Fibroblast of lung (primary cell): ENCODE data around the gene SH2B3. TPM values are rescaled to one million over a fixed set of nuclear protein-coding genes. Genes with fewer than 3 reads are reported as not detected.

ENCODE experiments used
- DNase-seq, 2 donors: peaks; one replicate each; pipeline versions ENCODE4 v3.0.0 to v3.0.0-alpha.2; 2010; ENCODE audit warnings: low read depth in 2 of 2
- H2AFZ ChIP-seq: 2 replicates; pipeline ENCODE4 v1.5.1; 2012; ENCODE audit warnings: low read length, control low read depth, inconsistent platforms
- H3K27ac ChIP-seq: 2 replicates; pipeline ENCODE4 v1.5.1; 2011; ENCODE audit warnings: low read length, control low read depth; ENCODE audit not compliant: insufficient read depth
- H3K27me3 ChIP-seq: 2 replicates; pipeline ENCODE4 v1.5.1; 2011; ENCODE audit warnings: mild to moderate bottlenecking, low read length; ENCODE audit not compliant: control insufficient read depth, insufficient read depth
- H3K36me3 ChIP-seq: 2 replicates; pipeline ENCODE4 v1.5.1; 2011; ENCODE audit warnings: low read length; ENCODE audit not compliant: control insufficient read depth, insufficient read depth
- H3K4me1 ChIP-seq: 2 replicates; pipeline ENCODE4 v1.5.1; 2011; ENCODE audit warnings: low read length; ENCODE audit not compliant: control insufficient read depth, insufficient read depth; ENCODE audit errors: extremely low read depth
- H3K4me2 ChIP-seq: 2 replicates; pipeline ENCODE4 v1.5.1; 2011; ENCODE audit warnings: low read length, control low read depth; ENCODE audit not compliant: insufficient read depth; ENCODE audit errors: extremely low read depth
- H3K4me3 ChIP-seq, 4 experiments: fragments of 200-600 bp in 1 of 4; sonication (generic) in 1 of 4; replicated peaks in 1 of 4; 2 replicates each; pipeline ENCODE4 v1.5.1; 2011 to 2016; ENCODE audit warnings: low read length in 4 of 4, low read depth in 3 of 4, mild to moderate bottlenecking in 3 of 4, control low read depth in 2 of 4, inconsistent platforms in 1 of 4, mixed read lengths in 1 of 4; ENCODE audit not compliant: insufficient read depth in 1 of 4; ENCODE audit errors: control extremely low read depth in 1 of 4
- H3K79me2 ChIP-seq: 2 replicates; pipeline ENCODE4 v1.5.1; 2012; ENCODE audit warnings: mild to moderate bottlenecking, low read length, inconsistent platforms; ENCODE audit not compliant: control insufficient read depth, insufficient read depth
- H3K9ac ChIP-seq: 2 replicates; pipeline ENCODE4 v1.5.1; 2011; ENCODE audit warnings: mild to moderate bottlenecking, low read length, control low read depth; ENCODE audit not compliant: insufficient read depth
- H3K9me3 ChIP-seq: 2 replicates; pipeline ENCODE4 v1.5.1; 2012; ENCODE audit warnings: low read depth, low read length; ENCODE audit not compliant: control insufficient read depth, insufficient read depth
- H4K20me1 ChIP-seq: 2 replicates; pipeline ENCODE4 v1.5.1; 2011; ENCODE audit warnings: low read length; ENCODE audit not compliant: control insufficient read depth, insufficient read depth; ENCODE audit errors: extremely low read depth
- EZH2 ChIP-seq: IDR thresholded peaks from 2 replicates; pipeline ENCODE4 v1.5.1; 2012; ENCODE audit warnings: low read length, control low read depth, mild to moderate bottlenecking; ENCODE audit errors: missing control alignments
- polyA plus RNA-seq, 2 donors: library from polyadenylated mRNA; depleted of rRNA in 1 of 2; stranded (reverse) in 1 of 2; unstranded in 1 of 2; fragments of >200 nt; gene quantifications; 2 replicates each; pipeline ENCODE4 v1.2.1, GENCODE V29; 2011 to 2012; ENCODE audit warnings: missing spikeins in 1 of 2
- total RNA-seq: library from RNA; depleted of rRNA; stranded (reverse); fragments of >200 nt; gene quantifications from 2 replicates; pipeline ENCODE4 v1.2.1, GENCODE V29; 2014
- TF ChIP-seq, protein P1 (sequence below), 2 donors: IDR thresholded peaks in 1 of 2; conservative IDR thresholded peaks in 1 of 2; 1 replicate in 1 of 2; 2 replicates in 1 of 2; pipeline ENCODE4 v1.5.1; 2011 to 2012; ENCODE audit warnings: low read length in 2 of 2, control low read depth in 1 of 2, inconsistent platforms in 1 of 2, low read depth in 1 of 2, mild to moderate bottlenecking in 1 of 2

Gene SH2B3
- total and polyA plus RNA-seq, 2 donors (not counting 1 experiment from before 2014, with no cell fraction given) = 18.0 to 32.0 TPM

GRCh38 chr12:111469401-111469800, 63.7 kb downstream of the SH2B3 start:
- TF ChIP-seq EZH2 = no peak
- TF ChIP-seq, protein P1, sequence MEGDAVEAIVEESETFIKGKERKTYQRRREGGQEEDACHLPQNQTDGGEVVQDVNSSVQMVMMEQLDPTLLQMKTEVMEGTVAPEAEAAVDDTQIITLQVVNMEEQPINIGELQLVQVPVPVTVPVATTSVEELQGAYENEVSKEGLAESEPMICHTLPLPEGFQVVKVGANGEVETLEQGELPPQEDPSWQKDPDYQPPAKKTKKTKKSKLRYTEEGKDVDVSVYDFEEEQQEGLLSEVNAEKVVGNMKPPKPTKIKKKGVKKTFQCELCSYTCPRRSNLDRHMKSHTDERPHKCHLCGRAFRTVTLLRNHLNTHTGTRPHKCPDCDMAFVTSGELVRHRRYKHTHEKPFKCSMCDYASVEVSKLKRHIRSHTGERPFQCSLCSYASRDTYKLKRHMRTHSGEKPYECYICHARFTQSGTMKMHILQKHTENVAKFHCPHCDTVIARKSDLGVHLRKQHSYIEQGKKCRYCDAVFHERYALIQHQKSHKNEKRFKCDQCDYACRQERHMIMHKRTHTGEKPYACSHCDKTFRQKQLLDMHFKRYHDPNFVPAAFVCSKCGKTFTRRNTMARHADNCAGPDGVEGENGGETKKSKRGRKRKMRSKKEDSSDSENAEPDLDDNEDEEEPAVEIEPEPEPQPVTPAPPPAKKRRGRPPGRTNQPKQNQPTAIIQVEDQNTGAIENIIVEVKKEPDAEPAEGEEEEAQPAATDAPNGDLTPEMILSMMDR (conservative IDR thresholded peaks at IDR 0.05 in 1 of 2, IDR thresholded peaks at IDR 0.05 in 1 of 2; ENCODE audit: low read depth in 1 of 2, low read length in 2 of 2) = no peak
- DNase-seq = peak; percentile 25 to 65
- Histone ChIP-seq H3K36me3 (peaks cover 10% of the 10 kb centered on the region), H2AFZ (no peak overlapping the region), H4K20me1 (no peaks in the 10 kb centered on the region), H3K27ac (peak overlapping the region; percentile 70), H3K27me3 (no peaks in the 10 kb centered on the region), H3K9me3 (no peaks in the 10 kb centered on the region), H3K79me2 (peaks cover 3% of the 10 kb centered on the region), H3K4me2 (peak overlapping the region; percentile 52), H3K4me3 (no peak overlapping the region), H3K9ac (no peak overlapping the region), H3K4me1 (peaks cover 29% of the 10 kb centered on the region)

GRCh38 chr12:111471236-111471635, 65.5 kb downstream of the SH2B3 start:
- H3K4me2 ChIP-seq = no peak overlapping the region
- H3K27me3 ChIP-seq = no peaks in the 10 kb centered on the region
- peak overlapping the region; percentile 59 for H3K27ac ChIP-seq
- peaks cover 28% of the 10 kb centered on the region for H3K4me1 ChIP-seq
- H3K9ac ChIP-seq = no peak overlapping the region
- no peaks in the 10 kb centered on the region for H4K20me1 ChIP-seq
- no peak for DNase-seq
- H3K9me3 ChIP-seq = no peaks in the 10 kb centered on the region
- peaks cover 10% of the 10 kb centered on the region for H3K36me3 ChIP-seq
- no peak overlapping the region for H2AFZ ChIP-seq
- TF ChIP-seq EZH2 = no peak
- TF ChIP-seq, protein P1 (conservative IDR thresholded peaks at IDR 0.05 in 1 of 2, IDR thresholded peaks at IDR 0.05 in 1 of 2; ENCODE audit: low read depth in 1 of 2, low read length in 2 of 2) = no peak
- no peaks in the 10 kb centered on the region for H3K79me2 ChIP-seq
- no peak overlapping the region for H3K4me3 ChIP-seq

DNA sequence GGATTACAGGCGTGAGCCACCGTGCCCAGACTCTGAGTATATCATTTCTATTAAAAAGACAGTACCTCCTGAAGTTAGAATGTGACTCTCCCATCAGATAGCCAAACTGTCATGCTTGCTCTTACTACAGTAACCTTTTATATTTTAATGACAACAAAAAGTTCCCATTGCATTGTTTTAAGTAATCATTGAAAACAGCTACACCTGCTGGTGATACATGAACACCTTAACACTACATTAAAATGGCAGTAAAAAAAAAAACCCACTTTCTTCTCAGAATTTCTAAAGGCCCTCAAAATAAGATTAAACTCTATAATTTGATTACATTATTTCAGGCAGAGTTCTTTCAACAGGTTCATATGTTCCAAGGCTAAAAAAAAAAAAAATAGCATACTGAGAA, 76.7 kb downstream of the SH2B3 start:
- H3K36me3 ChIP-seq = peaks cover 6% of the 10 kb centered on the region
- no peak for DNase-seq
- TF ChIP-seq EZH2 = no peak
- TF ChIP-seq, protein P1 (conservative IDR thresholded peaks at IDR 0.05 in 1 of 2, IDR thresholded peaks at IDR 0.05 in 1 of 2; ENCODE audit: low read depth in 1 of 2, low read length in 2 of 2) = peak in 1 of 2 donors; percentile 12

More for the DNA sequence above, 76.7 kb downstream of the SH2B3 start:
- no peak overlapping the region for H3K27ac ChIP-seq
- H3K4me1 ChIP-seq = no peaks in the 10 kb centered on the region
- no peak overlapping the region for H3K9ac ChIP-seq
- no peaks in the 10 kb centered on the region for H3K79me2 ChIP-seq
- no peak overlapping the region for H3K4me3 ChIP-seq
- H4K20me1 ChIP-seq = no peaks in the 10 kb centered on the region
- no peaks in the 10 kb centered on the region for H3K27me3 ChIP-seq
- no peak overlapping the region for H3K4me2 ChIP-seq
- no peaks in the 10 kb centered on the region for H3K9me3 ChIP-seq
- H2AFZ ChIP-seq = no peak overlapping the region
